Activated T-helper 1 cell treated with anti-CD3 and anti-CD28 coated beads, Interleukin-12 subunit alpha, Interleukin-12 subunit beta, Interleukin-2, Interleukin-4 antibody, amounts not matched to agents 30 ng/mL and 10 ng/mL and 1 ng/mL, durations not matched to agents 14 hours and 24 hours and 36 hours (primary cell): ENCODE measurements around the gene TOPAZ1. TPM values are rescaled to one million over a fixed set of nuclear protein-coding genes. Genes with fewer than 3 reads are reported as not detected.

ENCODE experiments used
- DNase-seq: peaks from one replicate; pipeline ENCODE4 v3.0.0; 2021; ENCODE audit warnings: low spot score
- H3K27ac Mint-ChIP-seq: one replicate; pipeline ENCODE4 v1.8.0; 2021; ENCODE audit warnings: mild to moderate bottlenecking, mixed read lengths
- H3K27me3 Mint-ChIP-seq: one replicate; pipeline ENCODE4 v1.8.0; 2022; ENCODE audit warnings: mild to moderate bottlenecking, moderate library complexity, mixed read lengths; ENCODE audit not compliant: insufficient read depth
- H3K36me3 Mint-ChIP-seq: one replicate; pipeline ENCODE4 v1.8.0; 2021; ENCODE audit warnings: low read depth, mixed read lengths
- H3K4me1 Mint-ChIP-seq: one replicate; pipeline ENCODE4 v1.8.0; 2021; ENCODE audit warnings: low read depth, mixed read lengths
- H3K4me3 Mint-ChIP-seq: one replicate; pipeline ENCODE4 v1.8.0; 2021; ENCODE audit warnings: mild to moderate bottlenecking, moderate library complexity, mixed read lengths
- H3K9me3 Mint-ChIP-seq: one replicate; pipeline ENCODE4 v1.8.0; 2021; ENCODE audit warnings: mixed read lengths
- intact Hi-C: fragments of 100-400 bp; cut with micrococcal nuclease; formaldehyde crosslinking; loops from one replicate; pipeline ENCODE4 v1.15.1; 2024
- total RNA-seq: library from RNA; stranded (reverse); gene quantifications from 2 replicates; pipeline ENCODE4 v1.2.3, GENCODE V29; 2022

Gene TOPAZ1
- total RNA-seq, 1 donor from 2014 or later, result not detected

GRCh38 chr3:44232407-44232806, 9.3 kb upstream of the TOPAZ1 start:
- H3K36me3 Mint-ChIP-seq, result no peaks in the 10 kb centered on the region
- H3K4me1 Mint-ChIP-seq, result peaks cover 7% of the 10 kb centered on the region
- intact Hi-C loops, result no loop called here
- H3K27ac Mint-ChIP-seq, result no peak overlapping the region
- H3K4me3 Mint-ChIP-seq, result no peak overlapping the region
- no peak for DNase-seq
- no peaks in the 10 kb centered on the region for H3K9me3 Mint-ChIP-seq
- H3K27me3 Mint-ChIP-seq, result no peaks in the 10 kb centered on the region

DNA sequence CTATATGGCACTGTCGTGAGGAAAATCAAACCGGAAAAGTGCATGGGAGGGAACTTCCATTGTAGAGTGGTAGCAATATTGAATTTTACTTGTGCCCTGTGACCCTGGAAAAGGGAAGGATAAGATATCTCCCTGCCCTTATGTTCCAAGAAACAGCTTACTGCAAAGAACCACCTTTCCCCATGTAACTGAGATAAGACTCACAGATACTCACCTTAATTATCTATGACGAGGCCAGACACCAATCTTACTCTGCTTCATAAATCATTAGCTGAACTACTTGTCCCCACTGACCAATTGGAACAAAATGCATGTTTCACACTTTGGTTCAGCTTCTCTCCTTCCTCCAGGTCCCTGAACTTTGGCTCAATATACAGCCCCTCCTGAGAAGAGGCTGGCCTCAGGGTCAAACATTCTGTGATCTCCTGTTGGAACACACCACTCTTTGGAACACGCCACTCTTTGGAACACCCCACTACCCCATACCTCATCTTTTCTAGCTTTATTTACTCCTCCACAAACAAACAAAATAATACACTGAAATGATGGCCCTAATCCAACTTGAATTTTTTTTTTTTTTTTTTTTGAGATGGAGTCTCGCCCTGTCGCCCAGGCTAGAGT, 6.9 kb upstream of the TOPAZ1 start:
- intact Hi-C loops, result no loop called here
- H3K4me3 Mint-ChIP-seq, result no peak overlapping the region
- no peak for DNase-seq
- H3K4me1 Mint-ChIP-seq, result peaks cover 7% of the 10 kb centered on the region
- no peaks in the 10 kb centered on the region for H3K9me3 Mint-ChIP-seq
- peaks cover 5% of the 10 kb centered on the region for H3K27me3 Mint-ChIP-seq
- H3K27ac Mint-ChIP-seq, result no peak overlapping the region
- no peaks in the 10 kb centered on the region for H3K36me3 Mint-ChIP-seq

GRCh38 chr3:44235604-44236484, 5.8 kb upstream of the TOPAZ1 start:
- H3K4me1 Mint-ChIP-seq, result peaks cover 7% of the 10 kb centered on the region
- peak; percentile 25 for DNase-seq
- H3K9me3 Mint-ChIP-seq, result no peaks in the 10 kb centered on the region
- H3K36me3 Mint-ChIP-seq, result no peaks in the 10 kb centered on the region
- intact Hi-C loops, result loop anchor here (1.0 kb wide), 1 partner anchor 692 kb away; no protein-coding TSS in a partner anchor
- H3K4me3 Mint-ChIP-seq, result no peak overlapping the region
- H3K27me3 Mint-ChIP-seq, result peaks cover 5% of the 10 kb centered on the region
- no peak overlapping the region for H3K27ac Mint-ChIP-seq

- Mint-ChIP-seq H3K36me3 (no peaks in the 10 kb centered on the region), H3K4me1 (peaks cover 7% of the 10 kb centered on the region), H3K27me3 (peaks cover 5% of the 10 kb centered on the region), H3K4me3 (no peak overlapping the region), H3K9me3 (peaks cover 4% of the 10 kb centered on the region), H3K27ac (no peak overlapping the region)
- DNase-seq, result no peak
- intact Hi-C loops, result loop anchor here (1.0 kb wide), 1 partner anchor 692 kb away; no protein-coding TSS in a partner anchor
These were observed 5.2 kb upstream of the TOPAZ1 start for GRCh38 chr3:44236485-44236908.

DNA sequence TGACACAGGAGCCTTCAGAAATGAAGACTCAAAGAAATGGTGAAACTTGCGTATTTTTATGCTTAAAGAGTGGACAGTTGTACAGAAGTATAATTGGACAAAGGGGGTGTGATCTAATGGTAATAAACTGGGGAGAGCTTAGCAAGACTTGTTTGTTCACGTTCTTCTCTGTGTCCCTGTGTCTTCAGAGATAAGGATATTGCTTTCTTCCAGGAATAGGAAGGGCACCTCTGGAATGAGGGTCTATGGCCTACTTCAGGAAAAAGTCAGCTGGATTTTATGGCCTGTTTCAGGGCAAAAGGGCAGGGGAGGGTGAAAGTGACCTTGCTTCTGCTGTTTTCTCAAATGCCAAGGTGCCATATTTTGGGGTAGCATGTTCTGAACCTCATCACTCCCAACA, 4.5 kb upstream of the TOPAZ1 start:
- H3K27me3 Mint-ChIP-seq, result peaks cover 5% of the 10 kb centered on the region
- no peak overlapping the region for H3K4me3 Mint-ChIP-seq
- intact Hi-C loops, result no loop called here
- peaks cover 7% of the 10 kb centered on the region for H3K4me1 Mint-ChIP-seq
- DNase-seq, result no peak
- H3K9me3 Mint-ChIP-seq, result peaks cover 4% of the 10 kb centered on the region
- H3K36me3 Mint-ChIP-seq, result no peaks in the 10 kb centered on the region
- no peak overlapping the region for H3K27ac Mint-ChIP-seq

DNA sequence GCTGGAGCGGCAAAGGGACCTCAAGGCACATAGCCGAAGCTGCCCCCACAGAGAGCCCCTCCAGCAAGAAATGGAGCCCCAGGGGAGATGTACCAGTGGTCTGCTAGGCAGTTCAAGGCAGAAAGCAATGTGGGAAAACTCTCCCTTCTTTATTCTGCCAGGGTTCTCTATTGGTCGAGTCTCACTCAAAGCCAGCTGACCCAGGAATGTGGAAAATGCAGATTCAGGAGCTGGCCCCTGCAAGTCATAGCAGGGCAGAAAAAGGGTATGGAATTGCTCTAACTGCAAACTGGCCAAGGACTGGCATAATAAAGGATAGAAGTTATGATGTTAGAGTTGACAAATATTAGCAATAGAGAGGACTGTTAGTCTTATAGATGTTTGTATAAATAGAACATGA, 4.0 kb upstream of the TOPAZ1 start:
- Mint-ChIP-seq H3K4me1 (peaks cover 7% of the 10 kb centered on the region), H3K27me3 (peaks cover 5% of the 10 kb centered on the region), H3K36me3 (no peaks in the 10 kb centered on the region), H3K4me3 (no peak overlapping the region), H3K27ac (no peak overlapping the region), H3K9me3 (peaks cover 4% of the 10 kb centered on the region)
- no peak for DNase-seq
- intact Hi-C loops, result no loop called here

DNA sequence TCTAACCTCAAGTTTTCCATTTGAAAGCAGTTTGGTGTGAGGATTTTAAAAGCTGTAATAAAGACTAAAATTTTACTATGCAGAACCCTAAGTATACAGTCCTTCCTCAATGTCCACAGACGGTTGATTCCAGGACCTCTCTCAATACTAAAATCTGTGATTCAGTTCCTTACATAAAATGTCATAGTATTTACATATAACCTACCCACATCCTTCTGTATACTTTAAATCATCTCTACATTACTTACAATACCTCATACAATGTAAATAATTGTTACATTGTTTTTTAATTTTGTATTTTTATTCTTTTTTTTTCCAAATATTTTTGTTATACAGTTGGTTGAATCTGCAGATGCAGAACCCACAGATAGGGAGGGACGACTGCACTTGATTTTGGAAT, 2.8 kb upstream of the TOPAZ1 start:
- Mint-ChIP-seq H3K4me3 (no peak overlapping the region), H3K36me3 (no peaks in the 10 kb centered on the region), H3K9me3 (peaks cover 4% of the 10 kb centered on the region), H3K27me3 (peaks cover 5% of the 10 kb centered on the region), H3K27ac (no peak overlapping the region), H3K4me1 (peaks cover 7% of the 10 kb centered on the region)
- no peak for DNase-seq
- intact Hi-C loops, result no loop called here

DNA sequence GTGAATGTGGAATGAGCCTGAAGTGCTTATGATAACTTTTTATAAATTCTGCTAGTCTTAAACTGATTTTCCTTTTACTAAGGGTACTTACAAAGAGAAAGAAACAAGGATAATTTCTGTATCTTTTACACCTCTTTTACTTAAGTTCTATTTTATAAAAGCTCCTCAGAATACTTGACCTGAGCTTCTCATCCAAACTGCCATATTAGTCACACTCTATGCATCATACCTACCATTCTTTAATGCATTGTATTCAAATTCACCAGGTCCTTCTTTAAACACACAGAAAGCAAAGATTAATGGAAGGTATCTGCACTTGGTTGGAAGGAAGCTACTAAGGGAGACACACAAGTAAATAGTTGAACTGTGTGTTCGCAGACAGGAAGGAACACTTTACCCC, 1.6 kb upstream of the TOPAZ1 start:
- Mint-ChIP-seq H3K27ac (no peak overlapping the region), H3K27me3 (peaks cover 5% of the 10 kb centered on the region), H3K4me3 (no peak overlapping the region), H3K36me3 (no peaks in the 10 kb centered on the region), H3K4me1 (peaks cover 7% of the 10 kb centered on the region), H3K9me3 (peaks cover 4% of the 10 kb centered on the region)
- intact Hi-C loops, result no loop called here
- no peak for DNase-seq

- Mint-ChIP-seq H3K9me3 (peaks cover 4% of the 10 kb centered on the region), H3K4me1 (no peaks in the 10 kb centered on the region), H3K27ac (no peak overlapping the region), H3K4me3 (no peak overlapping the region), H3K36me3 (no peaks in the 10 kb centered on the region), H3K27me3 (peaks cover 5% of the 10 kb centered on the region)
- intact Hi-C loops, result no loop called here
- DNase-seq, result no peak
These were observed 1.0 kb downstream of the TOPAZ1 start for GRCh38 chr3:44242721-44243120.

DNA sequence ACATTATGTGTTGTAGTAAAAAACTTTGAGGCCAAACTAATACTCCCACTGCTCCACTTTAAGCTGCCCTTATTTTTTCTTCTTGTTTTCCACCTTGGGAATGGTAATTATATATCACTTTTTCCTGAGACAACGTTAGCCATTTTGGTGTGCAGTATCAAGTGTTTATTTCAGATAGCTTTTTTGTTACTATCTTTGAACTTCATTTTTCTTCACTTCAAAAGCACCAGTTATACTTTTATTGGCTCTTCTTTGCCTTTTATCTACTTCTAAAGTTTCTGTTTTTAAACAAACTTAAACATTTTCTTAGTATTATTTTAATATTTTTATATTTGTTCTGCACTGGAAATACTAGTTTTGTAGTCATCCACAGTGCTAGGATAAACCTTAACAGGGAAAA, 6.5 kb downstream of the TOPAZ1 start:
- Mint-ChIP-seq H3K27ac (no peak overlapping the region), H3K36me3 (no peaks in the 10 kb centered on the region), H3K27me3 (no peaks in the 10 kb centered on the region), H3K9me3 (peaks cover 5% of the 10 kb centered on the region), H3K4me3 (no peak overlapping the region), H3K4me1 (no peaks in the 10 kb centered on the region)
- DNase-seq, result no peak
- intact Hi-C loops, result no loop called here

DNA sequence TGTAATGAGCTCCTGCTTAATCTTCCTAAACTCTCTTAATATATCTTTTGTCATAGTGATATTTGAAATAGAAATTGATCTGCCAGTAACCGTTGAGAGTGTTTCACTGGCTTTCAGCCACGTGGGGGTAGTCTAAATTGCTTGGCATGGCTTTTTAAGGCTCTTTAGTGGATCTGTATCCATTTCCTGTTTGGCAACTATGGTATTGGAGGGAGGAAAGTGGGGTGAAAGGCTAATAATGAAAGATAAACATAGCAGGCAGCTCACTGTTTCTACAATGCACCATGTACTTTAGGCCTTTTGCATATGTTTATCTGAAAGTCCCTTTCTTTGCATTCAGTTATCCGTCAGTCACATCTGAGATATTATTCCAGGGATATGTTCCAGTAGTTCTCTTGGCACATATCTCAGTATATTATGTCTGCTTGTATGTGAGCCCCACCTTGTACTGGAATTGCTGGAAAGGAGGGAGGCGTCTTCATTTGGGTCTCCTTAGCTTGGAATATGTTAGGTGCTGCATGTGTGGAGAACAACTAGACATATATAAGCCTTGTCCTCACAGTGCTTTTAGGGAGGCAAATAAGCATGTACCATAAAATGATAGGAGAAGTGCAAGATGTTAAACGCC, 10.8 kb downstream of the TOPAZ1 start:
- Mint-ChIP-seq H3K27ac (no peak overlapping the region), H3K4me3 (no peak overlapping the region), H3K36me3 (no peaks in the 10 kb centered on the region), H3K4me1 (no peaks in the 10 kb centered on the region), H3K27me3 (no peaks in the 10 kb centered on the region), H3K9me3 (peaks cover 5% of the 10 kb centered on the region)
- intact Hi-C loops, result no loop called here
- DNase-seq, result no peak

DNA sequence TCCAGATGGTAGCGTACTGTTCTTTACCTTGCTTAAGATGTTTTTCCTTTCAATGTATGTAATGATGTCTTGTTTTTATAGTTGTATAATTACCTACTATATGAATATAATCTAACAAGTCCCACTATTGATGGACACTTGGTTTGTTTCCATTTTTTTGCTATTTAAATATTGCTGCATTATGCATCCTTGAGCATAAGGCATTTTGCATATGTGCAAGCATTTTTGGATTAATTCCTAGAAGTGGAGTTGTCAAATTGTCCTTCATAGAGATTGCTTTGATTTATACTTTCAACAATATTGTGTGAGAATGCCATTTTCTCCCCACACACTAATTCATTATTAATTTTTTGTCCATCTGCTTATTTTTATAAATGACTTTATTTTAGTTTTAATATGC, 17.7 kb downstream of the TOPAZ1 start:
- intact Hi-C loops, result no loop called here
- Mint-ChIP-seq H3K4me3 (no peak overlapping the region), H3K36me3 (no peaks in the 10 kb centered on the region), H3K9me3 (no peaks in the 10 kb centered on the region), H3K4me1 (no peaks in the 10 kb centered on the region), H3K27ac (no peak overlapping the region), H3K27me3 (peaks cover 4% of the 10 kb centered on the region)
- DNase-seq, result no peak

DNA sequence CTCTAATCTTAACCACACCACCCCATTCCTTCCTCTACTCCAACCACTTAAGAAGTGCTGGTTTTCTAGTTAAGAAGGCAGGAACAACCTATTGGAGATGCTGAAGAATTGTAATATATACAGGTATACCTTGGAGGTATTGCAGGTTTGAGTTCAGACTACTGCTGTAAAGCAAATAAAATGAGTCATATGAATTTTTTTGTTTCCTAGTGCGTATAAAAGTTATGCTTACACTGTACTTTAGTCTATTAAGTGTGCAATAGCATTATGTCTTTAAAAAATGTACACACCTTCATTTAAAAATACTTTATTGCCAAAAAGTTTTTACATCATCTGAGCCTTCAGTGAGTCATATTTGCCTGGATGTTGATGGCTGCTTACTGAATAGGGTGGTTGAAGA, 22.5 kb downstream of the TOPAZ1 start:
- intact Hi-C loops, result no loop called here
- Mint-ChIP-seq H3K4me1 (no peaks in the 10 kb centered on the region), H3K27me3 (peaks cover 7% of the 10 kb centered on the region), H3K27ac (no peak overlapping the region), H3K36me3 (no peaks in the 10 kb centered on the region), H3K9me3 (no peaks in the 10 kb centered on the region), H3K4me3 (no peak overlapping the region)
- DNase-seq, result no peak
